GM18907 (cell line): ENCODE data around the gene REPIN1.

Experiments
- ATAC-seq: cut with Tn5 transposase; IDR thresholded peaks from one replicate; pipeline ENCODE4 v1.9.1; 2021; ENCODE audit warnings: mild to moderate bottlenecking, moderate library complexity; ENCODE audit not compliant: unreplicated experiment

Gene REPIN1

GRCh38 chr7:150388709-150389531, 20.3 kb downstream of the REPIN1 start:
- no peak for ATAC-seq

DNA sequence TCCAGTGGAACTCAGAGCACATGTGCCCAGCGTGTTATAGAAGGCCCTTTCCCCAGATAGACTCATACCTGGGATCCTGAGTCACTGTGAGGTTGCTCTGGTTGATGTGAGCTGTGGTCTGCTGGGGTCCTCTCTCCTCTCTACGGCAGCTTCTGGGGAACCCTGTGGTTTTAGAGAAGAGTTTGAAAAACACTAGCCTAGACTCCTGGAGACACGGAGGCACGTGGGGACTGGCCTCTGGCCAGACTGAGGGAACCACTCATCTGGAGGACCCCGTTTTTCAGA, 20.9 kb downstream of the REPIN1 start:
- ATAC-seq, result no peak

DNA sequence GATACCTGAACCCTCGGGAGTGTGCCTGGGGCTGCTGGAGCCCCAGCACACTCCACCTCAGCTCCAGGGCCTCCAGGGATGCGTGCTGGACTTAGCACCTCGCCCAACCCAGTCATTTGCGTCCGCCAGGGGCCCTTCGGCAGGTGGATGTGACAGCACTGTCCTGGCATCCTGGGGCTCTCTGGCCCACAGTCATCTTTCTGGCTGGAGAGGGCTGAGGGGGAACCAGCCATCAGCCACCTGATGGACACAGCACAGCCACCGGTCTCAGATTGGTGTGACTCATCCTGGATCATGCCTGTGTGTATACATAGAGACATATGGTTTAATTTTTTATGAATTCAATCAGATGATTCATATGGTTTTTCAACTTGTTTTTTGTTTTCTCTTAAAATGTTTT, 21.6 kb downstream of the REPIN1 start:
- ATAC-seq, result no peak

DNA sequence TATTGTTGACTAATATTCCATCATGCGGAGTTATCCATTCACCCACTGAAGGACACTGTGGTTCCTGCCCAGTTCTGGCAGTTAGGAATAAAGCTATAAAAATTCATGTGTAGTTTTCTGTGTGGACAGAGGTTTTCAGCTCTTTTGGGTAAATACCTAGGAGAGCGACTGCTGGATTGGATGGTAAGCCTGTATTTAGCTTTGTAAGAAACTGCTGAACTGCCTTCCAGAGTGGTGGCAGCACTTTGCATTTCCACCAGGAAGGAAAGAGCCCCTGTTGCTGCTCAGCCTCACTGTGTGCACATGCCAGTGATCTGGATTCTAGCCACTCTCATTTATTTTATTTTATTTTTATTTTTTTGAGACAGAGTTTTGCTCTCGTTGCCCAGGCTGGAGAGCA, 24.7 kb downstream of the REPIN1 start:
- no peak for ATAC-seq

DNA sequence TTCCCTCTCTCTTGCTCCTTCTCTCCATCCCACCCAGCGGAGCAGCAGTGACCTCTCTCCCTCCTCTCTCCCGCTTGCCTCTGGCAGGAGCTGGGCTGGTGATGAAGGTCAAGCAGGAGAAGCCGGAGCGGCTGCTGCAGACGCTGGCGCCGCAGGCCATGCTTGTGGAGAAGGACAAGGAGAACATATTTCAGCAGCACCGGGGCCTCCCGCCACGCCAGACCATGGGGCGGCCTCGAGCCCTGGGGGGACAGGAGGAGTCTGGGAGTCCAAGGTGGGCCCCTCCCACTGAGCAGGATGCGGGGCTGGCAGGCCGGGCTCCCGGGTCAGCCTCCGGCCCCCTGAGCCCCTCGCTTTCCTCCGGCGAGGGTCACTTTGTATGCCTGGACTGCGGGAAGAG, 27.8 kb downstream of the REPIN1 start:
- no peak for ATAC-seq

- no peak for ATAC-seq
Observed at GRCh38 chr7:150396851-150397260, 28.2 kb downstream of the REPIN1 start.

GRCh38 chr7:150397346-150398107, 28.9 kb downstream of the REPIN1 start:
- ATAC-seq, result no peak

- no peak for ATAC-seq
Observed at GRCh38 chr7:150398108-150398964, 29.7 kb downstream of the REPIN1 start.

GRCh38 chr7:150398965-150399320, 30.3 kb downstream of the REPIN1 start:
- no peak for ATAC-seq

DNA sequence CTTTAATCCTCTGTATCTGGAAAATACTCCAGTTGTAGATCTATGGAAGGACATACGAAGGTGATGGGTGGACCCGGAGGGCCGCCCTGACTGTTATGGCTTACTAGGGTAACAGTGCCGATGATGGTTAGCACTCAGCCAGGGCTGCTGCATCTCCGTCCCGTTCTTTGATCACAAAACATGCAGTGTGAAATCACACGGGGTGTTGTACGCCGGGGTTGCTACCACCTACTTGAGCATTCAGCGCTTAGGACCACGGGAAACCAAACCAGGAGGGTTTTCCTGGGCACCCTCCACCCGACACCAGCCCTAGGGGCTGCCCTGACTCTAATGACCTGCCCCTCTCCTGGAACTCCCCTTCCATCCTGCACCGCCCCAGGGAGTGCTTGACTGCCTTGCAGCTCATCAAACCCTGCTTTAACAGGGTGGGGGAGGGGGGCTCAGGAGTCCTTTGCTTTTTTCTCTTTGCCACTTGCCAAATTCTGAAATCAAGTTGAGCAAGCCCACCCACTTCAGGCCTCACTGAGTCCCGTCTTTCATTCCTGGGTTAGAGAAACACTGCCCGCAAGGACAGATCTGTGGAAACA, 30.9 kb downstream of the REPIN1 start:
- no peak for ATAC-seq

GRCh38 chr7:150400008-150400787, 31.6 kb downstream of the REPIN1 start:
- ATAC-seq, result no peak

DNA sequence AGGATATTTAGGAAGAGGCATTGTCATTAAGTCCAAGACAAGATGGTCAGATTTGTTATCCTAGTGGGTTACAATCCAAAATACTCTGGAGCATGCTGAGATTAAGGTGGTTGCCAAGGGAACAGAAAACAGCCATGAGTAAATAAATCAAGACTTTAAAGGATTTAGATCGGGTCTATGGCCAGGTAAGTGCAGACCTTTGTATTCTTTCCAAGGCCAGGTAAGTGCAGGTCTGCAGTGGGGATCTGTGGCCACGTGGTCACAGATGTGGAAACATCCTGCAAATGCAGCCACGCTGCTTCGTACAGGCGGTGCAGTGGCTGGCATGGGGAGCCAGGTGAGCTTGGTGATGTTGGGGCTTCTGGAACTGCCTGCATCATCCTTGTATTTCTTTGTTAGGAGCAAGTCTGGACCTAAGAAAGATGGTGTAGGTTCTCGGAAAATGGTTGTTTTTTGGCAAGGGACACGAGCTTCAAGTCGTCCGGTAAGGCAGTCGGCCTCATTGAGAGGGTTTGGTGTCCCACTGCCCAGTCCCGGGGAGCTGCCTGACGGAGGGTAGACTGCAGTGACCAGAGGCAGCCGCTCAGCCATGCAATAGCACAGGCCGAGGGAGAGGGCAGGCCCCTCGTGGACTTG, 32.3 kb downstream of the REPIN1 start:
- no peak for ATAC-seq

DNA sequence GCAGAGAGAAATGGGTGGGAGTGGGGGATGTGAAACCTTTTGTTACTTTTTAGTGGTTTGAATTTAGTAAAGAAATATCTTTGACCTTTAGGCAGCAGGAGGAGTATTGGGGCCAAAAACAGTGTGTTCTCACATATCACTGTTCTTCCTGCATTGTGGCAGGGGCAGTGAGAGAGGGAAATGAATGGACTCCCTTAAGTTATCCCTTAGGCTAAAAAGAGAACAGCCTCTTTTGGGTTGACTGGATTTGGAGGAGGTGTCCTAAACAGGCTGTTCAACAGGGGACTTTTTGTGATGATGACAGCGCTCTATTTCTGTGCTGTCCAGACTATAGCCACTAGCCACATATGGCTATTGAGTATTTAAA, 32.8 kb downstream of the REPIN1 start:
- ATAC-seq, result peak; percentile 27

GRCh38 chr7:150401861-150402631, 33.4 kb downstream of the REPIN1 start:
- no peak for ATAC-seq

GRCh38 chr7:150402671-150403321, 34.2 kb downstream of the REPIN1 start:
- no peak for ATAC-seq

- no peak for ATAC-seq
Observed at GRCh38 chr7:150403376-150404171, 35.0 kb downstream of the REPIN1 start.

DNA sequence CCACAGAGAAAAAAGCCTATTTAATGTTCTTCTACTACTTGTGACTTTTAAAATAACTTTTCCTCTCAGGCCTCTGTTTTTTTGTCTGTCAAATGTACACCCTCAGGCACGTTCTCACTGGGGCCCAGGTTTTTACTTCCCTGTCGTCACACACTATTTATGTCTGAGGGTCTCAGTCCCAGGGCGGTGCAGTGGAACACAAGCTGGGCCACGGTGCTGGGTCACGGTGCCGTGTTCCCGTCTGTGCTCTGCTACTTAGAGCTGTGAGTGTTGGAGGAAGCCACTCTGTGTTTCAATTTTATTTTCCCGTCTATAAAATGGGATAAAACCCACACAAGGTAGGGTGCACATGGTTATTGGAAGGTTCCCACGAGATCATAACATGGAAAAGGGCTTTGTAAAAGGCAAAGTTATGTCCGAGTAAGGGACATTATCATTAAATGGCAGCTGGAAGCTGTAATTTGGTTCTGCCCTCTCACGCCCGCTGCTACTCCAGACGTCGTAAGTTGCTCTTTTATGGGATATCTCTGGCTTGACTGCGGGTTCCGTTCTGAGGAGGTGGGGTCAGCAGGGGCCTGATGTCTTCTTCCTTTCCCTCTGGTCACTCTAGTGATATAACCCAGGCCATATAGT, 35.7 kb downstream of the REPIN1 start:
- ATAC-seq, result no peak
